ENCODE measurements around the gene SIDT2.

DNA sequence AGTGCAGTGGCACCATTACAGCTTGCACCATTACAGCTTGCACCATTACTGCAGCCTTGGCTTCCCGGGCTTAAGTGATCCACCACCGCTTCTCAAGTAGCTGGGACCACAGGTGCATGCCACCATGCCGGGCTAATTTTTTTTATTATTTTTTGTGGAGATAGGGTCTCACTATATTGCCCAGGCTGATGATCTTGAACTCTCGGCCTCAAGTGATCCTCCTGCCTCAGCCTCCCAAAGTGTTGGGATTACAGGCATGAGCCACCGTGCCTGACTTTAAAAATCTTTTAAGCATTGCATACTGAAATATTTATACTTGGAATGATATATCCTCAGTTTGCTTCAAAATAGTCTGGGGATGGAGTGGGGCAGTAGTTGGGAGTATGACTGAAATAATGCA is 24.1 kb upstream of the SIDT2 start:
- TF ChIP-seq POLR2AphosphoS5 (IDR thresholded peaks at IDR 0.05; ENCODE audit: low read depth, low read length) (no peak), CBX3 (IDR thresholded peaks at IDR 0.05; ENCODE audit: low read depth) (no peak), CEBPB (IDR thresholded peaks at IDR 0.05; ENCODE audit: low read depth) (no peak), FOSL1 (IDR thresholded peaks at IDR 0.05; ENCODE audit: low read depth) (no peak), SP1 (IDR thresholded peaks at IDR 0.05; ENCODE audit: low read depth) (no peak), SRF (IDR thresholded peaks at IDR 0.05; ENCODE audit: low read depth) (no peak), EZH2 (IDR thresholded peaks at IDR 0.05) (no peak)
- TF ChIP-seq, protein P1, sequence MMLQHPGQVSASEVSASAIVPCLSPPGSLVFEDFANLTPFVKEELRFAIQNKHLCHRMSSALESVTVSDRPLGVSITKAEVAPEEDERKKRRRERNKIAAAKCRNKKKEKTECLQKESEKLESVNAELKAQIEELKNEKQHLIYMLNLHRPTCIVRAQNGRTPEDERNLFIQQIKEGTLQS (IDR thresholded peaks at IDR 0.05): no peak
- TF ChIP-seq, protein P2, sequence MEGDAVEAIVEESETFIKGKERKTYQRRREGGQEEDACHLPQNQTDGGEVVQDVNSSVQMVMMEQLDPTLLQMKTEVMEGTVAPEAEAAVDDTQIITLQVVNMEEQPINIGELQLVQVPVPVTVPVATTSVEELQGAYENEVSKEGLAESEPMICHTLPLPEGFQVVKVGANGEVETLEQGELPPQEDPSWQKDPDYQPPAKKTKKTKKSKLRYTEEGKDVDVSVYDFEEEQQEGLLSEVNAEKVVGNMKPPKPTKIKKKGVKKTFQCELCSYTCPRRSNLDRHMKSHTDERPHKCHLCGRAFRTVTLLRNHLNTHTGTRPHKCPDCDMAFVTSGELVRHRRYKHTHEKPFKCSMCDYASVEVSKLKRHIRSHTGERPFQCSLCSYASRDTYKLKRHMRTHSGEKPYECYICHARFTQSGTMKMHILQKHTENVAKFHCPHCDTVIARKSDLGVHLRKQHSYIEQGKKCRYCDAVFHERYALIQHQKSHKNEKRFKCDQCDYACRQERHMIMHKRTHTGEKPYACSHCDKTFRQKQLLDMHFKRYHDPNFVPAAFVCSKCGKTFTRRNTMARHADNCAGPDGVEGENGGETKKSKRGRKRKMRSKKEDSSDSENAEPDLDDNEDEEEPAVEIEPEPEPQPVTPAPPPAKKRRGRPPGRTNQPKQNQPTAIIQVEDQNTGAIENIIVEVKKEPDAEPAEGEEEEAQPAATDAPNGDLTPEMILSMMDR (IDR thresholded peaks at IDR 0.05 in 2 of 3, conservative IDR thresholded peaks at IDR 0.05 in 1 of 3; ENCODE audit: borderline replicate concordance in 1 of 3, insufficient read depth in 1 of 3, low read depth in 2 of 3, low read length in 2 of 3): no peak
- TF ChIP-seq, protein P3, sequence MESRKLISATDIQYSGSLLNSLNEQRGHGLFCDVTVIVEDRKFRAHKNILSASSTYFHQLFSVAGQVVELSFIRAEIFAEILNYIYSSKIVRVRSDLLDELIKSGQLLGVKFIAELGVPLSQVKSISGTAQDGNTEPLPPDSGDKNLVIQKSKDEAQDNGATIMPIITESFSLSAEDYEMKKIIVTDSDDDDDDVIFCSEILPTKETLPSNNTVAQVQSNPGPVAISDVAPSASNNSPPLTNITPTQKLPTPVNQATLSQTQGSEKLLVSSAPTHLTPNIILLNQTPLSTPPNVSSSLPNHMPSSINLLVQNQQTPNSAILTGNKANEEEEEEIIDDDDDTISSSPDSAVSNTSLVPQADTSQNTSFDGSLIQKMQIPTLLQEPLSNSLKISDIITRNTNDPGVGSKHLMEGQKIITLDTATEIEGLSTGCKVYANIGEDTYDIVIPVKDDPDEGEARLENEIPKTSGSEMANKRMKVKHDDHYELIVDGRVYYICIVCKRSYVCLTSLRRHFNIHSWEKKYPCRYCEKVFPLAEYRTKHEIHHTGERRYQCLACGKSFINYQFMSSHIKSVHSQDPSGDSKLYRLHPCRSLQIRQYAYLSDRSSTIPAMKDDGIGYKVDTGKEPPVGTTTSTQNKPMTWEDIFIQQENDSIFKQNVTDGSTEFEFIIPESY (IDR thresholded peaks at IDR 0.05; ENCODE audit: extremely low read depth, insufficient replicate concordance, low read length): no peak
